Measurements from ENCODE around the gene CLDN11. TPM values are rescaled to one million over a fixed set of nuclear protein-coding genes. Genes with fewer than 3 reads are reported as not detected.

Gene CLDN11
- polyA plus RNA-seq, 1 donor from 2014 or later: 0.98 TPM

GRCh38 chr3:170423001-170423615 is 4.4 kb downstream of the CLDN11 start:
- H3K27ac ChIP-seq (ENCODE audit: low read length): no peak overlapping the region
- H3K79me2 ChIP-seq (replicated peaks; ENCODE audit: insufficient read depth, low read length): no peaks in the 10 kb centered on the region
- TF ChIP-seq TAF1 (IDR thresholded peaks at IDR 0.05; ENCODE audit: low read depth) (no peak), CTCF (IDR thresholded peaks at IDR 0.05; ENCODE audit: poor library complexity, severe bottlenecking) (no peak)
- peaks cover 27% of the 10 kb centered on the region for H3K27me3 ChIP-seq (ENCODE audit: insufficient read depth, low read depth, low read length)
- H2AFZ ChIP-seq (ENCODE audit: low read depth, low read length): no peak overlapping the region
- no peaks in the 10 kb centered on the region for H3K9me3 ChIP-seq (ENCODE audit: low read length)
- no peaks in the 10 kb centered on the region for H3K36me3 ChIP-seq (ENCODE audit: insufficient read depth, low read length)
- no peak overlapping the region for H3K4me3 ChIP-seq (ENCODE audit: low read length)
- no peak overlapping the region for H3K4me2 ChIP-seq (ENCODE audit: low read length)
- H3K9ac ChIP-seq (ENCODE audit: low read length): no peak overlapping the region
- no peaks in the 10 kb centered on the region for H3K9me2 ChIP-seq (ENCODE audit: insufficient read depth, low read length)
- H4K20me1 ChIP-seq (ENCODE audit: insufficient read depth): no peaks in the 10 kb centered on the region
- H3F3A ChIP-seq (ENCODE audit: insufficient read depth, low read length, poor library complexity, severe bottlenecking): no peaks in the 10 kb centered on the region

- TF ChIP-seq MXI1 (conservative IDR thresholded peaks at IDR 0.05; ENCODE audit: poor library complexity, severe bottlenecking) (no peak), EP300 (conservative IDR thresholded peaks at IDR 0.05; ENCODE audit: poor library complexity, severe bottlenecking) (no peak), RAD21 (conservative IDR thresholded peaks at IDR 0.05) (no peak), REST (IDR thresholded peaks at IDR 0.05; ENCODE audit: borderline replicate concordance) (no peak), SMC3 (conservative IDR thresholded peaks at IDR 0.05; ENCODE audit: poor library complexity) (no peak), POLR2AphosphoS5 (IDR thresholded peaks at IDR 0.05) (no peak), TAF1 (IDR thresholded peaks at IDR 0.05; ENCODE audit: low read depth) (no peak), EZH2 (IDR thresholded peaks at IDR 0.05; ENCODE audit: borderline replicate concordance, insufficient read depth, low read length, poor library complexity, severe bottlenecking) (no peak), CTCF (IDR thresholded peaks at IDR 0.05; ENCODE audit: poor library complexity, severe bottlenecking) (no peak)
- no peak overlapping the region for H3K9ac ChIP-seq (ENCODE audit: low read length)
- H3K27ac ChIP-seq (ENCODE audit: low read length): no peak overlapping the region
- no peak overlapping the region for H3K4me3 ChIP-seq (ENCODE audit: low read length)
- no peaks in the 10 kb centered on the region for H4K20me1 ChIP-seq (ENCODE audit: insufficient read depth)
- H3K9me3 ChIP-seq (ENCODE audit: low read length): no peaks in the 10 kb centered on the region
- no peak overlapping the region for H2AFZ ChIP-seq (ENCODE audit: low read depth, low read length)
- peaks cover 10% of the 10 kb centered on the region for H3K27me3 ChIP-seq (ENCODE audit: insufficient read depth, low read depth, low read length)
- no peaks in the 10 kb centered on the region for H3F3A ChIP-seq (ENCODE audit: insufficient read depth, low read length, poor library complexity, severe bottlenecking)
- H3K36me3 ChIP-seq (ENCODE audit: insufficient read depth, low read length): no peaks in the 10 kb centered on the region
- H3K9me2 ChIP-seq (ENCODE audit: insufficient read depth, low read length): no peaks in the 10 kb centered on the region
- H3K4me2 ChIP-seq (ENCODE audit: low read length): no peak overlapping the region
- H3K79me2 ChIP-seq (replicated peaks; ENCODE audit: insufficient read depth, low read length): no peaks in the 10 kb centered on the region
Measured at GRCh38 chr3:170424879-170425278, 6.2 kb downstream of the CLDN11 start.
